ENCODE results near the gene RGS17.

The RGS17 gene

DNA sequence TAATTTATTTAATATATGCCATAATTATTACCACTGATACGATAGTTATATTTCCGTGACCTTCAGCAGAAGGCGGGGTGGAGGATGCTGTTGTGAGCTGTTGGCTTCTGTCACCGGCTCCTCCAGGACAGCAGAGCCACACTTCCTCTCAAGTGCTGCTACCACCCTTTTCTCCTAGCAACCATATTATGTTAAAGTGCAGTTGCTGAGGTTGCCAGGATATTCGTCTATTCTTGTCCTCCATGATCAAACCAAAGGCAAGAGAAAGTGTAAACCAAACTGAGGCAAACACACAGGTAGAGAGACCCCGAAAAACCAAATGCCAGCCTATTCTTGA, 27.8 kb downstream of the RGS17 start:
- H3K9me3 ChIP-seq (ENCODE audit: control insufficient read depth in 1 of 2, low read length in 2 of 2): no peaks in the 10 kb centered on the region
- no peak overlapping the region for H3K27ac ChIP-seq (ENCODE audit: low read depth, low read length)
- H3K27me3 ChIP-seq (ENCODE audit: control insufficient read depth in 1 of 2, insufficient read depth in 2 of 2, low read length in 2 of 2): no peaks in the 10 kb centered on the region
- no peaks in the 10 kb centered on the region for H3K36me3 ChIP-seq (ENCODE audit: control insufficient read depth in 1 of 2, insufficient read depth in 2 of 2, low read length in 2 of 2)
- H3K4me3 ChIP-seq (ENCODE audit: low read depth in 1 of 2, low read length in 2 of 2): no peak overlapping the region
- H3K9ac ChIP-seq (ENCODE audit: low read depth in 1 of 2, low read length in 2 of 2): no peak overlapping the region
- no peaks in the 10 kb centered on the region for H3K4me1 ChIP-seq (ENCODE audit: control insufficient read depth in 1 of 2, insufficient read depth in 2 of 2, low read length in 2 of 2)

DNA sequence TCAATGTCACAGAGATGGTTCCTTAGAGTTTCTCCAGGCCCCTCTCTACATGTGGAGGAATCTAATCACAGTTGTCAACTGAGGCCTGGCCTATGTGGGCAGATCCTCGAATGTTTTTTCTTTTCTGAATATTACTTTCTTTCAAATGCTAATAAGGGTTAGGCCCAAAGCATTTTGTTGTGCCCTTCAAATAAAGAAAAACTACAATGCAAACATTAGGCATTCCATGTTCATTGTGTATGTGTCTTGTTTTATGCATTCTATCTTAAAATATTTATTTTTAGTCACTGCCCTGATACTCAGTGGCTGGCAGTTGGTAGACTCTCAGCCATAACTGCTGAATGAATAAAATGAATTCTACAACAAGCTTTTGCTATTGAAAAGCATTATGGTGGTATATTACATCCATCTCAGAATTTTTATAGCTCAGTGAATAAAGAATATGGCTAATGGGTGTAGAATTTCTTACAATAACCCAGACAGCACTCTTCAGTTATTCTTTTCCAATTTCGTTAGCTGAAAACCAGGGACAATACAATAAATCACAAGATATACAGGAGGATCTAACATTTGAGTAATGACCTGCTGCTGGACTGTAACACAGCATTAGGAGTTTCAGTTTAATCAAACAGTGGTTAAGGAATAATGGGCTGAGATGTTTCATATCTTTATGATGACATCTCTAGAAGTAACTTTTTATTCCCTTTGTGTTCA, 28.3 kb downstream of the RGS17 start:
- H3K4me3 ChIP-seq (ENCODE audit: low read depth in 1 of 2, low read length in 2 of 2): no peak overlapping the region
- H3K27ac ChIP-seq (ENCODE audit: low read depth, low read length): no peak overlapping the region
- H3K9ac ChIP-seq (ENCODE audit: low read depth in 1 of 2, low read length in 2 of 2): no peak overlapping the region
- H3K9me3 ChIP-seq (ENCODE audit: control insufficient read depth in 1 of 2, low read length in 2 of 2): no peaks in the 10 kb centered on the region
- H3K27me3 ChIP-seq (ENCODE audit: control insufficient read depth in 1 of 2, insufficient read depth in 2 of 2, low read length in 2 of 2): no peaks in the 10 kb centered on the region
- H3K4me1 ChIP-seq (ENCODE audit: control insufficient read depth in 1 of 2, insufficient read depth in 2 of 2, low read length in 2 of 2): no peaks in the 10 kb centered on the region
- no peaks in the 10 kb centered on the region for H3K36me3 ChIP-seq (ENCODE audit: control insufficient read depth in 1 of 2, insufficient read depth in 2 of 2, low read length in 2 of 2)

DNA sequence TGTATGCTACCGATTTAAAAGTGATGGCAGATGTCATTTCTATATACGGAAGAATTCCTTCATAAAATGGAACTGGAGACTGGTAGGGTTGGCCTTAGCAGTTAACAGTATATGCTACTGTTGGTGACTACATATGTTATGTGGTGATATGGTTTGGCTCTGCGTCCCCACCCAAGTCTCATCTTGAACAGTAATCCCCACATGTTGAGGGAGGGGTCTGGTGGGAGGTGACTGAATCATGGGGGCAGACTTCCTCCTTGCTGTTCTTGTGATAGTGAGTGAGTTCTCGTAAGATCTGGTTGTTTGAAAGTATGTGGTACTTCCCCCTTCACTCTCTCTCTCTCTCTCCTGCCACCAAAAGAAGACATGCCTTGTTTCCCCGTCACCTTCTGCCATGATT, 29.6 kb downstream of the RGS17 start:
- Histone ChIP-seq H3K27ac (ENCODE audit: low read depth, low read length) (no peak overlapping the region), H3K4me1 (ENCODE audit: control insufficient read depth in 1 of 2, insufficient read depth in 2 of 2, low read length in 2 of 2) (no peaks in the 10 kb centered on the region), H3K9ac (ENCODE audit: low read depth in 1 of 2, low read length in 2 of 2) (no peak overlapping the region), H3K27me3 (ENCODE audit: control insufficient read depth in 1 of 2, insufficient read depth in 2 of 2, low read length in 2 of 2) (no peaks in the 10 kb centered on the region), H3K36me3 (ENCODE audit: control insufficient read depth in 1 of 2, insufficient read depth in 2 of 2, low read length in 2 of 2) (no peaks in the 10 kb centered on the region), H3K4me3 (ENCODE audit: low read depth in 1 of 2, low read length in 2 of 2) (no peak overlapping the region), H3K9me3 (ENCODE audit: control insufficient read depth in 1 of 2, low read length in 2 of 2) (no peaks in the 10 kb centered on the region)

DNA sequence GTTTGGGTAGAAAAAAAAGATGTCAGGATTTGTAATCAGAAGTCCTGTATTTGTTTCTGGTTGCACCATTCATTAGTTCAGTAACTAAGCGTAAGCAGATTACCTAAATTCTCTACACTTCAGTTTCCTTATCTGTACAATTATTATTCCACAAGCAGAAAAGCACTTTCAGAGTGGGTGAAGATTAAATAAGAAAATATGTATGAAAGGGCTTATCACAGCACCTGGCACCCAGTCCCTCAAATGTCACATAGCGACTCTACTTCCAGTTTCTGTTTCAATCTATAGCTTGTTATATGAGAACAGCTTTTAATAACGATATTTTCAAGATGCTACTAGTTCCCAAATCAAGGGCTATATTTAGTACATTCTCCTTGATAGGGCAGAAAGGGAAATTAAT, 31.4 kb downstream of the RGS17 start:
- Histone ChIP-seq H3K4me1 (ENCODE audit: control insufficient read depth in 1 of 2, insufficient read depth in 2 of 2, low read length in 2 of 2) (no peaks in the 10 kb centered on the region), H3K9me3 (ENCODE audit: control insufficient read depth in 1 of 2, low read length in 2 of 2) (no peaks in the 10 kb centered on the region), H3K36me3 (ENCODE audit: control insufficient read depth in 1 of 2, insufficient read depth in 2 of 2, low read length in 2 of 2) (no peaks in the 10 kb centered on the region), H3K27me3 (ENCODE audit: control insufficient read depth in 1 of 2, insufficient read depth in 2 of 2, low read length in 2 of 2) (no peaks in the 10 kb centered on the region), H3K4me3 (ENCODE audit: low read depth in 1 of 2, low read length in 2 of 2) (peak overlapping the region in 1 of 2 donors; percentile 38), H3K27ac (ENCODE audit: low read depth, low read length) (no peak overlapping the region), H3K9ac (ENCODE audit: low read depth in 1 of 2, low read length in 2 of 2) (no peak overlapping the region)

DNA sequence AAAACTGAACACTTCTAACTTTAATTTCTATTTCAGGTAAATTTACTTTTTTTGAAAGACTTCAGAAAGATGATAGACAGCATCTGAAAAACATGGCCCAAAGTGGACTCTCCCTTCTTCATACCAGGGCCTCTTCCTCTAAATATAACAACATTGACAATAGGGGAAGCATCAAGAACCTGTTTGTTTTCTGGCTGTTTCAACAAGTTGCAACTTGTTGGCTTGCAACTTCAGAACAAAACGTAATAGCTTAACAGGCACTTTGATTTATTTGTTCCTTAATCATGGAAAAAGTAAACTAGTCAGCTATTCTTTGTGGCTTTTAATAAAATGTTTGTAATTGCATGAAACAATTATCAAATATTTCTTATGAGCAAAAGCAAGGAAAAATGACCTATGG, 34.3 kb downstream of the RGS17 start:
- Histone ChIP-seq H3K27ac (ENCODE audit: low read depth, low read length) (no peak overlapping the region), H3K9me3 (ENCODE audit: control insufficient read depth in 1 of 2, low read length in 2 of 2) (no peaks in the 10 kb centered on the region), H3K36me3 (ENCODE audit: control insufficient read depth in 1 of 2, insufficient read depth in 2 of 2, low read length in 2 of 2) (no peaks in the 10 kb centered on the region), H3K4me3 (ENCODE audit: low read depth in 1 of 2, low read length in 2 of 2) (no peak overlapping the region), H3K9ac (ENCODE audit: low read depth in 1 of 2, low read length in 2 of 2) (no peak overlapping the region), H3K4me1 (ENCODE audit: control insufficient read depth in 1 of 2, insufficient read depth in 2 of 2, low read length in 2 of 2) (no peaks in the 10 kb centered on the region), H3K27me3 (ENCODE audit: control insufficient read depth in 1 of 2, insufficient read depth in 2 of 2, low read length in 2 of 2) (no peaks in the 10 kb centered on the region)

DNA sequence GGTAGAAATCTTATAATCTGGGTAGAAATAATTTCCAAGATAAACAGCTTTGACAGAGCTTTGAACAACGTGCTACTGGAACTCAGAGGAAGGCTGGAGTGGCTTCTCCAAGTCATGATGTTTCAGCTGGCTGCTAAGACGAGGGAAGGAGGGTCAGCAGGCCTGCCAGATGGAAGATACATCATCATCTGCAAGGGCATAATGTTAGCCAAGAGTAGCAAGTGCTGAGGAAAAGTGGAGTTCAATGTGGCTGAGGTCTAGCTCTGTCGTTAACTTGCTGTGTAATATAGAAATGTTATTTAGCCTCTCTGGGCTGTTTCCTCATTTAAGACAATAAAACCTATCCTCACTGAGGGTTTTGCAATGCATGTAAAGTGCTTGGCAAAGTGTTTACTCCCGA, 35.1 kb downstream of the RGS17 start:
- Histone ChIP-seq H3K36me3 (ENCODE audit: control insufficient read depth in 1 of 2, insufficient read depth in 2 of 2, low read length in 2 of 2) (no peaks in the 10 kb centered on the region), H3K9me3 (ENCODE audit: control insufficient read depth in 1 of 2, low read length in 2 of 2) (no peaks in the 10 kb centered on the region), H3K4me3 (ENCODE audit: low read depth in 1 of 2, low read length in 2 of 2) (no peak overlapping the region), H3K4me1 (ENCODE audit: control insufficient read depth in 1 of 2, insufficient read depth in 2 of 2, low read length in 2 of 2) (no peaks in the 10 kb centered on the region), H3K27ac (ENCODE audit: low read depth, low read length) (no peak overlapping the region), H3K27me3 (ENCODE audit: control insufficient read depth in 1 of 2, insufficient read depth in 2 of 2, low read length in 2 of 2) (no peaks in the 10 kb centered on the region), H3K9ac (ENCODE audit: low read depth in 1 of 2, low read length in 2 of 2) (no peak overlapping the region)

DNA sequence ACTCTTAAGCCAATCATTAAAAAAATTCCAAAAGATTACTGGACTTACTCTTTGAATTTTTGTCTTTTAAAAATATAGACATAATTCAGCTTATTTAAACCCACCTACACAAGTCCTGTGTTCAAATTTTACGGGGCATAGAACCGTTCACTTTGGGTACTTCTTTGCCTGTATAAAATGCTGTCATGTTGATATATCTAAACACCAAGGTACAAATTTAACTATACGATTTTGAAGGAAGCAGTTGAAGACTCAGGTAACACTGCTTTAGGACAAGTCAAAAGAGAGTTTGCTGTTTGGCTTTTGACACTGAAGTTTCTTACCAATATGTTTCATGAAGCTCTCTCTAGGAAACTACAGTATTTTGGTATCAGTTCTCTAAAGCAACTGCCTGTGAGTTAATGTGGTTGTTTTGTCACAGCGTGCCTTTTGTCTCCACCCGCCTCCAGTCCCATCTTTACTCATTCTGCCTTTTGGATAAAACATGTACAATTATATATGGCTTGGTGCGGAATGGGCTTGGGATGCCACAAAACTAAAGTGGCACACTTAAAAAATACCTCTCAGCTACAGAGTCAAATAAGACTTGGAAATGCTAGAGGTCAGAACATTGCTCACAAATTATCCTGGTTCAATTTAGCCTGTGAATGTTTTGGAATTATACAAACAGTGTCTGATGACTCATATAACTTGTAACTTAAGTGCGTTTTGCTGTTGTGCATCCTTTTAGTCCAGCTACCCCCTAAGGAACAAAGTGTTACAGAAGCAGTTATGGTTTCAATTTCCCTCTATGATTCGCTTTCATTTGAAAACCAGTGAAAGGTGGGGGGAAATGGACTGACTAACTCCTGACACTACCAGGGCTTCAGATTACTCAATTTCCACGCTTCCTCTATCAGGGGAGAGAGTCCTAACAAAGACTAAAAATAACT, 38.7 kb downstream of the RGS17 start:
- no peaks in the 10 kb centered on the region for H3K9me3 ChIP-seq (ENCODE audit: control insufficient read depth in 1 of 2, low read length in 2 of 2)
- H3K36me3 ChIP-seq (ENCODE audit: control insufficient read depth in 1 of 2, insufficient read depth in 2 of 2, low read length in 2 of 2): no peaks in the 10 kb centered on the region
- no peak overlapping the region for H3K27ac ChIP-seq (ENCODE audit: low read depth, low read length)
- no peak overlapping the region for H3K4me3 ChIP-seq (ENCODE audit: low read depth in 1 of 2, low read length in 2 of 2)
- no peak overlapping the region for H3K9ac ChIP-seq (ENCODE audit: low read depth in 1 of 2, low read length in 2 of 2)
- H3K4me1 ChIP-seq (ENCODE audit: control insufficient read depth in 1 of 2, insufficient read depth in 2 of 2, low read length in 2 of 2): no peaks in the 10 kb centered on the region
- H3K27me3 ChIP-seq (ENCODE audit: control insufficient read depth in 1 of 2, insufficient read depth in 2 of 2, low read length in 2 of 2): no peaks in the 10 kb centered on the region

DNA sequence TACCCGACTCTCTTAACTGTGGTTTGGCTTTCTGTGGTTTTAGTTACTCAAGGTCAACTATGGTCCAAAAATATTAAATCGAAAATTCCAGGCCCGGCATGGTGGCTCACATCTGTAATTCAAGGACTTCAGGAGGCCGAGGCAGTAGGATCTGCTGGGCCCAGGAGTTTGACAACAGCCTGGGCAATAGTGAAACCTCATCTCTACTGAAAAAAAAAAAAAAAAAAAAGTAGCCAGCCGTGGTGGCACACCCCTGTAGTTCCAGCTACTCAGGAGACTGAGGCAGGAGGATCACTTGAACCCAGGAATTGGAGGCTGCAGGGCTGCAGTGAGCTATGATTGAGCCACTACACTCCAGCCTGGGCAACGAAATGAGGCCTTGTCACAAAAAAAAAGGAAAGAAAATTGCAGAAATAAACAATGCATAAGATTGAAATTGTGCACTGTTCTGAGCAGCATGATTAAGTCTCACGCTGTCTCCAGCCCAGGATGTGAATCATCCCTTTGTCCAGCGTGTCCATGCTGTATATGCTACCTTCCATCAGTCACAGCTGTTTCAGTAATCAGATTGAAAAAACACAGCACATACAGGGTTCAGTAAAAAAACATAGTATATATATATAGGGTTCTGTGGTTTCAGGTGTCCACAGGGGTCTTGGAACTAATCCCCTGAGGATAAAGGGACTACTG, 40.7 kb downstream of the RGS17 start:
- Histone ChIP-seq H3K9ac (ENCODE audit: low read depth in 1 of 2, low read length in 2 of 2) (no peak overlapping the region), H3K4me1 (ENCODE audit: control insufficient read depth in 1 of 2, insufficient read depth in 2 of 2, low read length in 2 of 2) (no peaks in the 10 kb centered on the region), H3K9me3 (ENCODE audit: control insufficient read depth in 1 of 2, low read length in 2 of 2) (no peaks in the 10 kb centered on the region), H3K27me3 (ENCODE audit: control insufficient read depth in 1 of 2, insufficient read depth in 2 of 2, low read length in 2 of 2) (no peaks in the 10 kb centered on the region), H3K36me3 (ENCODE audit: control insufficient read depth in 1 of 2, insufficient read depth in 2 of 2, low read length in 2 of 2) (no peaks in the 10 kb centered on the region), H3K4me3 (ENCODE audit: low read depth in 1 of 2, low read length in 2 of 2) (no peak overlapping the region), H3K27ac (ENCODE audit: low read depth, low read length) (no peak overlapping the region)

DNA sequence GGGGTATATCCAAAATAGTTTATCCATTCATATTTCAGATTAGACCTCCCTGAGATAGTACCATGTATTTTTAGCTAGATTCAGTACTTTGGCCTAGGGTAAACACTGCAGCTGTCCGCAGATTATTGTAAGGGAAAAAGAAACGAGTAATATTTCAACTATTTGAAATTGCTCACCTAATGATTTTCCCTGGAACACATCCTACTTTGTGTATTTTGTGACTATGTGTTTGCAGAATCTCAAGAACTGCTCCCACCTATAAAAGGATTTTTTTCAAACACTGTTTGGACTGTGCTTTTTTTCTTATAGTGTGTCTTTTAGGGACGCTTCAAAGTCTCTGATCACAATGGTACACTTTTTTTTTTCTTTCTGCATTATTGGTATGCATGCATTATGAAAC, 42.3 kb downstream of the RGS17 start:
- no peaks in the 10 kb centered on the region for H3K4me1 ChIP-seq (ENCODE audit: control insufficient read depth in 1 of 2, insufficient read depth in 2 of 2, low read length in 2 of 2)

DNA sequence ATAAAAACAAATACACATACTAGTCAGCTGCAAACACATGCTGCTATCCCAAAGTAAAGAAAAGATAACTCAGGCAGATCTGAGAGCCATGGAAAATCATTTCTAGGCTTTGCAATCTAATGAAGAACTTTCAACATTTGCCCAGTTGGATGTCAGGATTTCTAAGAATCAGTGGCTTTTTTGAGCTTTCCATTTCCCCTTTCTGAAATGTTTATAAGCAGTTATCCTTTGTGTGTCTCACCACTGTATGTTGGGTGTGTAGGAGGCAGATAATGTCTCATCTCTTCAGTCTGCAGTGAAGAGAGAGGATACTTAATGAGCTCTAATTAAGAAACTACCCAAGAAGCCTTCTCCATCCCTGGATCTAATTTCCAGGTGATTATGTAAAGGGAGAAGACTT, 43.6 kb downstream of the RGS17 start:
- Histone ChIP-seq H3K27ac (ENCODE audit: low read depth, low read length) (no peak overlapping the region), H3K4me1 (ENCODE audit: control insufficient read depth in 1 of 2, insufficient read depth in 2 of 2, low read length in 2 of 2) (no peaks in the 10 kb centered on the region), H3K9me3 (ENCODE audit: control insufficient read depth in 1 of 2, low read length in 2 of 2) (no peaks in the 10 kb centered on the region), H3K27me3 (ENCODE audit: control insufficient read depth in 1 of 2, insufficient read depth in 2 of 2, low read length in 2 of 2) (no peaks in the 10 kb centered on the region), H3K9ac (ENCODE audit: low read depth in 1 of 2, low read length in 2 of 2) (no peak overlapping the region), H3K36me3 (ENCODE audit: control insufficient read depth in 1 of 2, insufficient read depth in 2 of 2, low read length in 2 of 2) (no peaks in the 10 kb centered on the region), H3K4me3 (ENCODE audit: low read depth in 1 of 2, low read length in 2 of 2) (no peak overlapping the region)

More for the DNA sequence above, 42.3 kb downstream of the RGS17 start:
- Histone ChIP-seq H3K27ac (ENCODE audit: low read depth, low read length) (no peak overlapping the region), H3K36me3 (ENCODE audit: control insufficient read depth in 1 of 2, insufficient read depth in 2 of 2, low read length in 2 of 2) (no peaks in the 10 kb centered on the region), H3K27me3 (ENCODE audit: control insufficient read depth in 1 of 2, insufficient read depth in 2 of 2, low read length in 2 of 2) (no peaks in the 10 kb centered on the region), H3K4me3 (ENCODE audit: low read depth in 1 of 2, low read length in 2 of 2) (no peak overlapping the region), H3K9me3 (ENCODE audit: control insufficient read depth in 1 of 2, low read length in 2 of 2) (no peaks in the 10 kb centered on the region), H3K9ac (ENCODE audit: low read depth in 1 of 2, low read length in 2 of 2) (no peak overlapping the region)
